Gastrocnemius medialis (tissue), 4 donors: ENCODE results near the gene DIPK1A.

Experiments used
- CTCF ChIP-seq, 5 experiments: fragments of 450-650 bp in 3 of 5; fragments of 200-600 bp in 2 of 5; sonication (generic) in 2 of 5; IDR thresholded peaks in 4 of 5; conservative IDR thresholded peaks in 1 of 5; 1 replicate in 4 of 5; 2 replicates in 1 of 5; pipeline ENCODE4 v1.5.1; 2016 to 2019; ENCODE audit warnings: antibody characterized with exemption in 5 of 5, mild to moderate bottlenecking in 3 of 5, moderate library complexity in 3 of 5
- POLR2A ChIP-seq, 2 donors: fragments of 450-650 bp; IDR thresholded peaks; one replicate each; pipeline ENCODE4 v1.6.1; 2017; ENCODE audit warnings: antibody characterized with exemption in 2 of 2, mild to moderate bottlenecking in 2 of 2, moderate library complexity in 2 of 2

- TF ChIP-seq CTCF (IDR thresholded peaks at IDR 0.05 in 4 of 5, conservative IDR thresholded peaks at IDR 0.05 in 1 of 5) (no peak), POLR2A (IDR thresholded peaks at IDR 0.05) (no peak)
Measured at GRCh38 chr1:92859400-92860039, 101.7 kb downstream of the DIPK1A start.
